NCI-H2029 (cell line): ENCODE data around the gene HILPDA.
A peak's percentile ranks its signal among the peaks of the same experiment; 100 is the strongest.
"Not testable (repeated sequence)": the region's sequence is repeated elsewhere in the genome, so short reads cannot be mapped to it uniquely, and the experiment has no call there.

Experiments used
- DNase-seq: peaks from one replicate; lab custom pipeline; 2025; lab: John Stamatoyannopoulos, UW

The HILPDA gene

GRCh38 chr7:128463345-128463744, 7.7 kb downstream of the HILPDA start:
- DNase-seq = not testable (repeated sequence)

GRCh38 chr7:128463933-128464332, 8.3 kb downstream of the HILPDA start:
- DNase-seq = not testable (repeated sequence)

- DNase-seq = not testable (repeated sequence)
Observed at GRCh38 chr7:128466871-128467270, 11.2 kb downstream of the HILPDA start.

- DNase-seq = peak; percentile 95
Observed at GRCh38 chr7:128476402-128477335, 21.0 kb downstream of the HILPDA start, which contains the start of gene METTL2B. Gene METTL2B, plus strand, starts transcription at chr7:128476748. Its CDS starts 18 bp downstream, at chr7:128476766.

- not testable (repeated sequence) for DNase-seq
Observed at GRCh38 chr7:128477336-128477690, 21.6 kb downstream of the HILPDA start.

- not testable (repeated sequence) for DNase-seq
Observed at GRCh38 chr7:128479082-128479481, 23.4 kb downstream of the HILPDA start.

- not testable (repeated sequence) for DNase-seq
Observed at GRCh38 chr7:128488134-128488533, 32.5 kb downstream of the HILPDA start.

- DNase-seq = no peak
Observed at GRCh38 chr7:128497405-128497804, 41.7 kb downstream of the HILPDA start.

- DNase-seq = not testable (repeated sequence)
Observed at GRCh38 chr7:128505416-128505815, 49.7 kb downstream of the HILPDA start.

GRCh38 chr7:128506819-128507218, 51.1 kb downstream of the HILPDA start:
- not testable (repeated sequence) for DNase-seq

GRCh38 chr7:128507321-128507993, 51.8 kb downstream of the HILPDA start:
- DNase-seq = not testable (repeated sequence)
